NCI-H2107 treated with DMSO at 0.1 percent for 48 hours (cell line): ENCODE results near the gene IGFBP5.

Source experiments
- DNase-seq: peaks from one replicate; lab custom pipeline; 2025; ENCODE audit not compliant: unreplicated experiment; lab: John Stamatoyannopoulos, UW

Gene IGFBP5

GRCh38 chr2:216690456-216690852 lies 4.9 kb downstream of the IGFBP5 start:
- DNase-seq = no peak

GRCh38 chr2:216689397-216689796 lies 6.0 kb downstream of the IGFBP5 start:
- DNase-seq = no peak

GRCh38 chr2:216688731-216689340 lies 6.5 kb downstream of the IGFBP5 start:
- no peak for DNase-seq

- DNase-seq = no peak
These were observed 7.7 kb downstream of the IGFBP5 start for GRCh38 chr2:216687646-216688045.

- no peak for DNase-seq
These were observed 8.2 kb downstream of the IGFBP5 start for GRCh38 chr2:216687111-216687510.

GRCh38 chr2:216685327-216685875 lies 9.9 kb downstream of the IGFBP5 start:
- DNase-seq = no peak

GRCh38 chr2:216683846-216684245 lies 11.5 kb downstream of the IGFBP5 start:
- DNase-seq = no peak

- no peak for DNase-seq
These were observed 13.7 kb downstream of the IGFBP5 start for GRCh38 chr2:216681683-216682082.

- no peak for DNase-seq
These were observed 14.3 kb downstream of the IGFBP5 start for GRCh38 chr2:216680951-216681629.

- no peak for DNase-seq
These were observed 15.7 kb downstream of the IGFBP5 start for GRCh38 chr2:216679658-216680024.

GRCh38 chr2:216678813-216679657 lies 16.3 kb downstream of the IGFBP5 start:
- DNase-seq = no peak

- DNase-seq = no peak
These were observed 17.3 kb downstream of the IGFBP5 start for GRCh38 chr2:216678098-216678465.

- DNase-seq = no peak
These were observed 17.8 kb downstream of the IGFBP5 start for GRCh38 chr2:216677439-216678097.

- no peak for DNase-seq
These were observed 18.7 kb downstream of the IGFBP5 start for GRCh38 chr2:216676630-216677029.

GRCh38 chr2:216674376-216674775 lies 21.0 kb downstream of the IGFBP5 start:
- DNase-seq = no peak

- DNase-seq = no peak
These were observed 21.7 kb downstream of the IGFBP5 start for GRCh38 chr2:216673609-216674008.

- no peak for DNase-seq
These were observed 22.3 kb downstream of the IGFBP5 start for GRCh38 chr2:216673021-216673420.

GRCh38 chr2:216672466-216672865 lies 22.9 kb downstream of the IGFBP5 start:
- DNase-seq = no peak

GRCh38 chr2:216671791-216672343 lies 23.5 kb downstream of the IGFBP5 start:
- DNase-seq = no peak

- no peak for DNase-seq
These were observed 24.3 kb downstream of the IGFBP5 start for GRCh38 chr2:216671081-216671411.
